ENCODE measurements around the gene FOXA3.
A peak's percentile ranks its signal among the peaks of the same experiment; 100 is the strongest.

The FOXA3 gene

GRCh38 chr19:45876411-45877197, 12.5 kb downstream of the FOXA3 start:
- no peaks in the 10 kb centered on the region for H3K9me3 Mint-ChIP-seq
- peak overlapping the region; percentile 5 for H3K27ac Mint-ChIP-seq
- peaks cover 17% of the 10 kb centered on the region for H3K27me3 Mint-ChIP-seq (ENCODE audit: low read depth)
- no peaks in the 10 kb centered on the region for H3K36me3 Mint-ChIP-seq (ENCODE audit: low read depth)
- H3K4me1 Mint-ChIP-seq (ENCODE audit: low read depth): peaks cover 20% of the 10 kb centered on the region
- H3K4me3 Mint-ChIP-seq: peak overlapping the region; percentile 29

DNA sequence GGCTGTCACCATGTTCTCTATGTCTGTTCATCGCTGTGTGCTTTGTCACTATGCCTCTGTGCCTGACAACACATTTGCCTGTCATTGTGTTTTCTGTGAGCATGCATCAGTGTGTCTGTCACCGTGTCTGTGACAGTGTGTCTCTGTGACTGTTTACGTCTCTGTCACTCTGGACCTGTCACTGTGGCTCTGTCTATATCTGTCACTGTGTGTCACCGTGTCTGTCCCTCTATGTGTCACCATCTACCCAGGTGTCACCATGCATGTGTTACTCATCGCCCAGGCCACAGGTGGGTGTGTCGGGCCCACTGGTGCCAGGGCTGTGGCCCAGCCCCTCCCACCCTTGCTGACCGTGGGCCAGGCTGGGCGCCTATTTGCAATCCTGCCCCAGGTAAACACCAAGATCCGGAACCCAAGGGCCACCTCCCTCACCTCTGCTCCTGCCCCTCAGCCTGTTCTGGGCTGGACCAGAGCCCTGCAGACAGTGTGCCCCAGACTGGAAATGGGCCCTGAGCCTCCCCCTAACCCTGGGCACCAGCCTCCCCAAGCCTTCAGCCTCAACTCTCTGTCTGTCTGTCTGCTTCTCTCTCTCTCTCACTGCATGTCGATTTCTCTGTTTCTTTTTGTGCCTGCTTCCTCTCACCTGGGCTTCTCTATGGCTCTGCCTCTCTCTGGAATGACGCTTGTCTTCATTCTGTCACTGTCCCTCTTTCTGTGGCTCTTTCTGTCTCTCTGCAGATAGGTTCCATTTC, 14.1 kb downstream of the FOXA3 start:
- H3K27ac Mint-ChIP-seq: peak overlapping the region; percentile 2
- H3K27me3 Mint-ChIP-seq (ENCODE audit: low read depth): peaks cover 17% of the 10 kb centered on the region
- H3K36me3 Mint-ChIP-seq (ENCODE audit: low read depth): peaks cover under 1% of the 10 kb centered on the region
- peaks cover 26% of the 10 kb centered on the region for H3K4me1 Mint-ChIP-seq (ENCODE audit: low read depth)
- no peaks in the 10 kb centered on the region for H3K9me3 Mint-ChIP-seq
- H3K4me3 Mint-ChIP-seq: no peak overlapping the region

DNA sequence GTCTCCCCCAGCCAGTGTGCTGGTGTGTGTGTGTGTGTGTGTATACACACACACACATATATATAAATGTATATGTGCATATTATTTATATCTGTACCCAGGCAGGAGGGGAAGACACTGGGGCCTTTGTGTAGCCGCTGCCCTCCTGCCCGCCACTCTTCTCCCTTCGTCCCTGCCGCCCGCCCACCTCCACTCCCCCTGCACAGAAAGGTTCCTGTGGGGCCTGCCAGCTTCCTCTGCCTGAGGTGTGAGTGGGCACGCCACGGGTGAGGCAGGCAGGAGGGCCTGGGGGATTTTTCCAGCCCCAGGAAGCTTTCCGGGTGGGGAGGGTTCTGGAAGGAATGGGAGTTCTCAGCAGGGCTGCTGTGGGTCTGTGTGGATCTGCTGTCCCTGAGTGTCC, 14.9 kb downstream of the FOXA3 start:
- peaks cover 17% of the 10 kb centered on the region for H3K27me3 Mint-ChIP-seq (ENCODE audit: low read depth)
- peaks cover 29% of the 10 kb centered on the region for H3K4me1 Mint-ChIP-seq (ENCODE audit: low read depth)
- H3K4me3 Mint-ChIP-seq: no peak overlapping the region
- no peaks in the 10 kb centered on the region for H3K9me3 Mint-ChIP-seq
- peaks cover 2% of the 10 kb centered on the region for H3K36me3 Mint-ChIP-seq (ENCODE audit: low read depth)
- no peak overlapping the region for H3K27ac Mint-ChIP-seq

GRCh38 chr19:45879971-45880370, 15.8 kb downstream of the FOXA3 start:
- Mint-ChIP-seq H3K27ac (no peak overlapping the region), H3K36me3 (ENCODE audit: low read depth) (peaks cover 2% of the 10 kb centered on the region), H3K9me3 (no peaks in the 10 kb centered on the region), H3K4me3 (no peak overlapping the region), H3K4me1 (ENCODE audit: low read depth) (peaks cover 29% of the 10 kb centered on the region), H3K27me3 (ENCODE audit: low read depth) (peaks cover 12% of the 10 kb centered on the region)

DNA sequence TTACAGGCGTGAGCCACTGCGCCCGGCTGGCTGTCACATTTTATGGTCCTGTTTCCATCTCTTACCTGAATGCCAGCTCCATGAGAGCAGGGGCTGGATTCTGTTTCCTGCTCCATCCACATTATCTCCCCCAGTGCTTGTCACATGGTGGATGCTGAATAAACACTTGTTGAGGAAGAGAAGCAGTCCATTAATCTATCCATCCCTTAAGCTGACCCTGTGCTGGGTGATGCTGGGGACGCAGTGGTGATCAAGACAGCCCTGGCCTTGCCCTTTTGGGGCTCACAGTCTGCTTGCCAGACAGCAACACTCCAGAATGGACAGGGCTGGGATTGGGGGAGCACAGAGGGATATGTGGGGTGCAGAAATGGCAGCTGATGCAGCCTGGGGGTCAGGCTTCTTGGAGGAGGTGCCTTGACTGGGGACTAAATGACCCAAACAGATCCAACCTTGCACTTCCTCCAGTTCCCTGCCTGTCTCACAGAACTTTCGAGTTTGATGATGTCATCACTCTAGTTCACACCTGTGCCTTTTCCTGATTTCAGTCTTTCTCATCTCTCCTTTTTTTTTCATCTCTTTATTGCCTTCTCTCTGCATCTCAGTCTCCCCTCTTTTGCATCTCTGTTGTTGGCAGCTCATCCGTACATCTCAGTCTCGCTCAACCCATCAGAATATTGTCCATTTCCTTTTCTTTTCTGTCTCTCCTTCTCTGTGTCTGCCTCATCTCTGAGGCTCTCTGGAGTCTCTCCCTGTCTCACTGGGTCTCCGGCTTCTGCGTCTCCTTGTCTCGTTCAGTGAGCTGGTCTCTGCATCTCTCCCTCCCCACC, 17.2 kb downstream of the FOXA3 start:
- H3K27me3 Mint-ChIP-seq (ENCODE audit: low read depth): peaks cover 4% of the 10 kb centered on the region

DNA sequence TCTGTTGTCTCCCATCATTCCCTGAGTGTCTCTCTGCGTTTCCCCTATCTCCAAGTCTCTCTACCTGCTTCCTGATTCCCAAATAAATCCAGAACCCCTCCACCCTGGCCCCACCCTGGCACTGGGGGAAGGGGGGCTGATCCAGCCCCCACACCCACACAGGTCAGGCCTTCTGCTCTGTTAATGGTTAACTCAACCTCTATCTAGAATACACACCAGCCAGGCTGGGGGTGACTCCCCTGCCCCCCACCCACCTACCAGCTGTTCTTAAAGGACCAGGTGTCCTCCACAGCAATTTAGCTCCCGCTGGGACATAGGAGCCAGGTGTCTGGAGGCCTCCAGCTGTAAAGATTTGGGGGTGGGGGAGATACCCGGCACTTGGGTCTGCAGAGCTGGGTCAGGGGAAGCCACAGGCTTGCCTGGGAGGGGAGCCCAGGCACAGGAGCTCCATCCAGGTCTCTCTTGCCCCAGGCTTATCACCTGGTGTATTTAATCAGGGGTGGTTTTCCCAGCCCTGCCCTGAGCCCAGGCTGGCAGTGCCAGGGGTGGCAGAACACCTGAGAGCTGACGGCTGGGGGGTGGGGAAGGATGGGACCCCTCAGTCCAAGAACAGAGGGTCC, 17.9 kb downstream of the FOXA3 start:
- peaks cover 3% of the 10 kb centered on the region for H3K27me3 Mint-ChIP-seq (ENCODE audit: low read depth)
- H3K36me3 Mint-ChIP-seq (ENCODE audit: low read depth): peaks cover 2% of the 10 kb centered on the region
- H3K4me3 Mint-ChIP-seq: no peak overlapping the region
- peaks cover 27% of the 10 kb centered on the region for H3K4me1 Mint-ChIP-seq (ENCODE audit: low read depth)
- peak overlapping the region; percentile 52 for H3K27ac Mint-ChIP-seq
- no peaks in the 10 kb centered on the region for H3K9me3 Mint-ChIP-seq

More for the DNA sequence above, 17.2 kb downstream of the FOXA3 start:
- H3K4me3 Mint-ChIP-seq: peak overlapping the region; percentile 31
- H3K27ac Mint-ChIP-seq: peak overlapping the region; percentile 52
- no peaks in the 10 kb centered on the region for H3K9me3 Mint-ChIP-seq
- peaks cover 29% of the 10 kb centered on the region for H3K4me1 Mint-ChIP-seq (ENCODE audit: low read depth)
- H3K36me3 Mint-ChIP-seq (ENCODE audit: low read depth): peaks cover 2% of the 10 kb centered on the region

DNA sequence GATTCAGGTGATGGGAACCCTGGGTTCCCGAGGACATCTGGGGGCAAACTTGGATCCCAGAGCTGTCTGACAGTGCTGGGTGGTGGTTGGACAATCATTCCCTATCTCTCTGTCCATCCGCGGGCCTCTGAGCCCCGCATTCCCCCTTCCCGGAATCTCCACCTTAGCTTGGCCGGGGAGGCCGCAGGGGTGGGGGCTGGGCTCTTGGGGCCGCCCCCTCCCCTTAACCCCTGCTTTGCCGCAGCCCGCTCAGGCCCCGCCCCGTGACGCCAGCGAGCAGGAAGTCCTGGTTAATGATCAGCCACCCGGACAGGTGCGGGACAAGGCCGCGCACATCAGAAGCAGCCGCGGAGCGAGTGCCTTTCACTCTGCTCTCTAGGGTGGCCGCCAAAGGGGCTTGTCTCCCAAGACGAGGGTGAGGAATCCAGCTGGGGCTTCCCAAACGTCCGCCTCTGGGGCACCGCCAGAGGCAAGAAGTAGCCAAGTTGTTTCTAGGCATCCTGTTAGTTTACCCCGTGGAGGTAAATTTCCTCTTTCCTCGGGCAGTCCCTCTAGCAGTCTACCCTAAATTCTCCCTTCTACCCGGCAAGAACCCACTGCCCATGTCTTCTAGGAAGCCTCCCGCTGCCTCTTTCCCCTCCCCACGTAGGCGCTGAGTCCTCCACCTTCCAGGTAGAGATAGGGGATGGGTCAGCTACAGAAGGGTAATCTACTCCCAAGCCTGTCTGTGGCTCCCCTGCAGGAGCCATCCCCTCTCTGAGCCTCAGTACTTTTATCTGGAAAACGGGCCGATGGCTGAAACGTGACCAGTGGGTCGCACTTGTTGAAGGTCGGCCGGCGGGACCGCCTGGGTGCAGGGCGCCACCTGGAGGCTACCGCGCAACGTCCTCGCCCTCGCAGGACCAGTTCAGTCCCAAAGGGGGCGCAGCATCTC, 18.8 kb downstream of the FOXA3 start:
- Mint-ChIP-seq H3K27me3 (ENCODE audit: low read depth) (peaks cover 3% of the 10 kb centered on the region), H3K36me3 (ENCODE audit: low read depth) (peaks cover 2% of the 10 kb centered on the region), H3K27ac (peak overlapping the region; percentile 37), H3K9me3 (no peaks in the 10 kb centered on the region), H3K4me3 (peak overlapping the region; percentile 76), H3K4me1 (ENCODE audit: low read depth) (peaks cover 25% of the 10 kb centered on the region)

DNA sequence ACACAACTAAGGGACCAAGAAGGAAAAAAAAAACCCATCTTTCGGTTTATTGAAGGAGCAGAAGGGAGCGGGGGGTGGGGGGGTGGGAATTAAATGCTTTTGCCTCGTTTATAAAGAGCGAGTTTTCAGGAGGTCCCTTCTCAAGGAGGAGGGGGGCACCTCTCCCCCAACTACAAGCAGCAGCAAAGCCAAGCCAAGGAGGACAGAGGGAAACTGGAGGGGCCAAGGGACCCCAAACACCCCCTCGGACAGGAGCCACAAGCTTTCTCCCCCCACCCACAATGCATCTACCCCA, 19.4 kb downstream of the FOXA3 start:
- H3K27me3 Mint-ChIP-seq (ENCODE audit: low read depth): peaks cover 3% of the 10 kb centered on the region
- peak overlapping the region; percentile 76 for H3K4me3 Mint-ChIP-seq
- no peaks in the 10 kb centered on the region for H3K9me3 Mint-ChIP-seq
- peaks cover 23% of the 10 kb centered on the region for H3K4me1 Mint-ChIP-seq (ENCODE audit: low read depth)
- peak overlapping the region; percentile 37 for H3K27ac Mint-ChIP-seq
- H3K36me3 Mint-ChIP-seq (ENCODE audit: low read depth): peaks cover 2% of the 10 kb centered on the region

GRCh38 chr19:45883881-45884681, 20.0 kb downstream of the FOXA3 start:
- peaks cover 3% of the 10 kb centered on the region for H3K27me3 Mint-ChIP-seq (ENCODE audit: low read depth)
- no peaks in the 10 kb centered on the region for H3K9me3 Mint-ChIP-seq
- peaks cover 2% of the 10 kb centered on the region for H3K36me3 Mint-ChIP-seq (ENCODE audit: low read depth)
- H3K27ac Mint-ChIP-seq: no peak overlapping the region
- H3K4me3 Mint-ChIP-seq: no peak overlapping the region
- peaks cover 21% of the 10 kb centered on the region for H3K4me1 Mint-ChIP-seq (ENCODE audit: low read depth)

DNA sequence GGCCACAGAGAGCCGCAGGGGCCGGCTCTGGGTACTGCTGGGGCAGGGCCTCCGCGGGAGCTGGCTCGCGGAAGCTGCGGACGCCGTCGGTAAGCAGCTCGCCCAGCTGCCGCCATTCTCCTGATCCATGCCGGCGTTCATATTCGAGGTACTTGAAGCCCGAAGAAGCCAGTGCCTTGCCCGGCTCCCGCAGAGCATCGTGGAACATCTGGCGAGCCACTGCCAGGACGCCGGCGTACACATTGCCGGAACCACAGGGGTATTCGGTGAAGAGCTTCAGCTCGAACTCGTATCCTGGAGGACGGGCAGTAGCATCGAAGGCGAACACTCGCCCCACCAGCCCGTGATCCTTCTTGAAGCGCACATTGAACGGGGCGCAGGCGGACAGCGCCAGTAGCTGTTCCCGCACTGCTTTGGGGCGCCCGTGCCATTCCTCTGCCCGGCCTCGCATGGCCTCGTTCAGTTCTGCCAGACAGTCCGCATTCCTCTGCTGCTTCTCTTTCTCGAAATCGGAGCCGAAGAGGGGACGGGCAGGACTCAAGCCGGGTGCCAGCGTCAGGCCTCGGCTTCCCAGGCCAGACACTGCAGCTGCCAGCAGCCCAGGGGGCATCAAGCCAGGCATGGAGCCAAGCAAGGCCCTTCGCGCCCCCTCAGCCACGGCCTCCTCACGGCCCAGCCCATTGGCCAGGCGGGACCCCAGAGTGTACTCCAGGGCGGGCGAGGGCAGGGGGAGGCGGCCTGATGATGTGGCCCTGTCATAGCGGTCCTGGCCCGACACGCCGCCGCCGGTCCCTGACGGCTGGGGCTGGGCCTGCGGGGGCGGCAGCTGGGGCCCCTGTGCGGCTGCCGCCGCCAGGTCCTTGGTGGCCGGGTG, 20.8 kb downstream of the FOXA3 start:
- Mint-ChIP-seq H3K9me3 (no peaks in the 10 kb centered on the region), H3K27me3 (ENCODE audit: low read depth) (peaks cover 3% of the 10 kb centered on the region), H3K4me1 (ENCODE audit: low read depth) (peaks cover 21% of the 10 kb centered on the region), H3K4me3 (peak overlapping the region; percentile 37), H3K36me3 (ENCODE audit: low read depth) (peaks cover 2% of the 10 kb centered on the region), H3K27ac (no peak overlapping the region)

GRCh38 chr19:45885556-45886426, 21.7 kb downstream of the FOXA3 start, which contains the start of gene IRF2BP1:
Gene IRF2BP1, minus strand, starts transcription at chr19:45886141. Its CDS starts 367 bp downstream, at chr19:45885774.
- no peaks in the 10 kb centered on the region for H3K9me3 Mint-ChIP-seq
- H3K27me3 Mint-ChIP-seq (ENCODE audit: low read depth): peaks cover 3% of the 10 kb centered on the region
- H3K27ac Mint-ChIP-seq: peak within 1 kb of the TSS; percentile 99
- H3K36me3 Mint-ChIP-seq (ENCODE audit: low read depth): peaks cover 7% of the 10 kb centered on the region
- H3K4me1 Mint-ChIP-seq (ENCODE audit: low read depth): peaks cover 21% of the 10 kb centered on the region
- peak within 1 kb of the TSS; percentile 97 for H3K4me3 Mint-ChIP-seq

All from T-helper 1 cell treated with Interleukin-12 subunit alpha and Interleukin-12 subunit beta and Interleukin-4 antibody, amounts not matched to agents 30 μg/mL and 1 μg/mL, for 36 hours (primary cell).